Stimulated activated CD4-positive, alpha-beta T cell treated with anti-CD3 and anti-CD28 coated beads, Interleukin-2, amount 100 ng/mL, for 4 hours (primary cell): ENCODE data around the gene IL2RG.

Experiments used
- DNase-seq: peaks from one replicate; pipeline ENCODE4 v3.0.0-alpha.2; 2020; ENCODE audit warnings: low read depth

Gene IL2RG

DNA sequence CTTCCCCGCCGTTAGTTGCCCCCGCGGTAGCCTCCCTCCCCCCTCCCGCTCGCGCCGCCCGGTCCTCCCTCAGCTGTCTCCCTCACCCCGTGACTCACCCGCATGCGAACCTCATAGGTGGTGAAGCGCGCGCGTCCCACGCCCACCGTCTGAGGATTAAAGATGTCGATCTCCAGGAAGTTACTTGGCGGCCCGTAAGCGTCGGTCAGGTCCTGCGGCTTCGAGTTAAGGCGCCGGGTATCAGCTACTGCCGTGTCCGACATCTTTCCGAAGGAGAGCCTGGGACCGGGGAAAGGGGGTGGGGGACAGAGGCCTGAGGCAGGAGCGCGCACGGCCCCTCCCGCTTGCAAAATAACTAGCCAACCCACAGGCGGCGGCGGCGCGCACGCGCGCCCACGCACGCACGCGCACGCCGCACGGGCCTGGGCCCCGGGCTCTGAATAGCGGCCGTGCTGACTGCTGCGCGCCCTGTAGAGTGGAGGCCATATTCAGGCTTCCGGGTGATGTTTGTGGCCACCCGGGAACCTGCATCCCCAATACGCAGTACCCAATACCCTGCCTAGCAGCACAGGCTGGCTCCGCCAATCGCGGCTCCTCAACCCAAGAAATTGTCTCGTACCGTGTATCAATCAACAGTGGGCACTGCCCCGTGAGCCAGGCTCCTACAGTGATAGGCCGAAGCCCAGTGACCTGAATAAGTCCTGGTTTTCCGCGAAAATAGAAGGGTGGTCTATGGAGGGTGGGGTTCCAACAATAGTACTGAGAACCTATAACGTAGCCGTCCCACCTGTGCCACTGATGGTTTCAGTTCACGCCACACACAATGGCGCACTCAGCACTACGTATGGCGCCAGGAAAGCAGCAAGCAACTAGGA, 43.1 kb downstream of the IL2RG start, which contains the start of gene SNX12:
TSS of gene SNX12 (minus strand) at position 291 of the 875 bp plus-strand sequence. CDS start at position 263, 28 bp downstream.
- peak; percentile 83 for DNase-seq

DNA sequence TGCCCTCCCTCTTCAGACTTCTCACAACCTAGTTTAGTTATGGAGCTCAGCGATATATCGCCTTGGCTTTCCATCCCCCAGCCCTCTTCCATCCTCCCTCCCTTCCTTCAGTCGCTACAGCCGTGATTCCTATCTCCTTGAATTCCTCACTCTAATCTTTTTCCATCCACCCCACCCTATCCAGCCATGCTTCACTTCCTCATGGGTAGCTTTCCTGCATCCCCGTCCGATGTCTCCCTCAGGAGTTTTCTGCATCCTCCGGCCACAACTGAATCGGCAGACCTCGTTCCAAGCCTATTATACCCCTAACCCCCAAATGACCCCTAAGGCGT, 43.7 kb downstream of the IL2RG start:
- no peak for DNase-seq

DNA sequence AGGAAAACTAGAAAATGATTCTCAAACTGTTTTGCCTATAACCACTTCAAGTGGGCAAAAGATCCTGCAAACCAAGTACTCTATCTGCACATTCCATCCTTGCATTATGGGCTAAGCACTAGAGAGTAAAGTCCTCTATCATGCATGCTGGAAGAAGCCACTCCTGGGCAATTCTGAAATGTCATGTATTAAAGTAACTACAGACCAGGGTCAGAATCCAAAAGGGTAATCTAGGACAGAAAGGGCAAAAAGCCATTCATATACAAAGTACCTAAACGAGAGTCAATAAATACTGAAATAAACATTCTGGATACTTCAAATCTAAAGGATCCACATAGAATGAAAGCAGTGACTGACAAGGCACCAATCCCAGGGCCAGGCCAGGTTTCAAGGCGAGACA, 44.3 kb downstream of the IL2RG start:
- no peak for DNase-seq

DNA sequence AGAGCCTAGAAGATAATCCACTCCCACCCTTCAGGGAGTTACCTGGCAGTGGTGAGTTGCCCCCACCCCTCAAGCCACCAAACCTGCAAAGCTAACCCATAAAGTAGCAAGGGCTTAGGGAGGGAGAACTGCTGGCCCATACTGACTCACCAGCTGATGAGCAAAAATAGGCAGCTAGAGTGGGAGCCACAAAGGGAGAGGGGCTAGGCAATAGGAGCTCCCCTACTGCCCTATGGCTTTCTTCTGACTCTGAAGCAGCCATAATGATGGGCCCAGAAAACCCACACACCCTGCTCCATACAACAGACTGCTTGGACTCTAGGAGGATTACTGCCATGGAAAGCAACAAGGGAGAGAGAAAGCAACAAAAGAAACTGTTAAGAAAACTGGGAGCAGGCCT, 51.2 kb downstream of the IL2RG start:
- DNase-seq, result no peak

DNA sequence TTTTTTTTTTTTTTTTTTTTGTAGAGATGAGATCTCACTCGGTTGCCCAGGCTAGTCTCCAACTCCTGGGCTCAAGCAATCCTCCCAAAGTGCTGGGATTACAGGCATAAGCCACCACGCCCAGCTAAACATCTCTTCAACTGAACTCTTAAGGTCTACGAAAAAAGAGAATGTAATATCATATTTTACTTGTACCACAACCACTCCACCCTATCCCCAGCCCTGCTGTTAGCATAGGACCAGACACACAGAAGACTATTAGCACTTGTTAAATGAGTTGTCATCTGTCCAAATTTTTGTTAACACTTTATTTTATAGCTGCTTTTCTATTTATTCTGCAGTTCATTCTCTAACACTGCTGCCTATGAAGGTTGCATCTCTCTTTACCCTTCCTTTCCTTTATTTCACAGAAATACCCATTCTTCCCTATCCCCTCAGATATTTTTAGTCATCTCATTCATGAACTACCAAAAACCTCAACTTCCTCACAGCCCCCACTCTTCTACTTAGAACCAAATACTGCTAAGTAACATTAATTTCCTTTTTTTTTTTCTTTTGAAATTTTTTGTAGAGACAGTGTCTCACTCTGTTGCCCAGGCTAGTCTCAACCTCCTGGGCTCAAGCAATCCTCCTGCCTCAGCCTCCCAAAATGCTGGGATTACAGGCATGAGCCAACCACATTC, 53.4 kb downstream of the IL2RG start:
- DNase-seq, result no peak
